Activated naive CD8-positive, alpha-beta T cell (primary cell): ENCODE data around the gene RAB3D.
"Not testable (repeated sequence)": the region's sequence is repeated elsewhere in the genome, so short reads cannot be mapped to it uniquely, and the experiment has no call there.

Experiments
- H3K27ac Mint-ChIP-seq: one replicate; pipeline ENCODE4 v1.8.0; 2021; ENCODE audit warnings: mixed read lengths
- H3K27me3 Mint-ChIP-seq: one replicate; pipeline ENCODE4 v1.8.0; 2021; ENCODE audit warnings: mixed read lengths
- H3K36me3 Mint-ChIP-seq: one replicate; pipeline ENCODE4 v1.8.0; 2021; ENCODE audit warnings: mixed read lengths
- H3K4me1 Mint-ChIP-seq: one replicate; pipeline ENCODE4 v1.8.0; 2021; ENCODE audit warnings: low read depth, mixed read lengths
- H3K4me3 Mint-ChIP-seq: one replicate; pipeline ENCODE4 v1.8.0; 2021; ENCODE audit warnings: mild to moderate bottlenecking, mixed read lengths
- H3K9me3 Mint-ChIP-seq: one replicate; pipeline ENCODE4 v1.8.0; 2021; ENCODE audit warnings: low read depth, mixed read lengths

The RAB3D gene

GRCh38 chr19:11332822-11333221 lies 6.6 kb downstream of the RAB3D start:
- no peaks in the 10 kb centered on the region for H3K36me3 Mint-ChIP-seq
- H3K27me3 Mint-ChIP-seq: no peaks in the 10 kb centered on the region
- no peak overlapping the region for H3K4me3 Mint-ChIP-seq
- H3K9me3 Mint-ChIP-seq: no peaks in the 10 kb centered on the region
- H3K27ac Mint-ChIP-seq: no peak overlapping the region
- H3K4me1 Mint-ChIP-seq: peaks cover 1% of the 10 kb centered on the region

GRCh38 chr19:11331502-11331901 lies 8.0 kb downstream of the RAB3D start:
- H3K27ac Mint-ChIP-seq: no peak overlapping the region
- H3K27me3 Mint-ChIP-seq: no peaks in the 10 kb centered on the region
- no peaks in the 10 kb centered on the region for H3K4me1 Mint-ChIP-seq
- no peak overlapping the region for H3K4me3 Mint-ChIP-seq
- no peaks in the 10 kb centered on the region for H3K9me3 Mint-ChIP-seq
- peaks cover 3% of the 10 kb centered on the region for H3K36me3 Mint-ChIP-seq

- no peaks in the 10 kb centered on the region for H3K27me3 Mint-ChIP-seq
- H3K4me3 Mint-ChIP-seq: no peak overlapping the region
- H3K4me1 Mint-ChIP-seq: no peaks in the 10 kb centered on the region
- peaks cover 3% of the 10 kb centered on the region for H3K36me3 Mint-ChIP-seq
- H3K9me3 Mint-ChIP-seq: no peaks in the 10 kb centered on the region
- H3K27ac Mint-ChIP-seq: no peak overlapping the region
Measured at GRCh38 chr19:11330127-11330526, 9.3 kb downstream of the RAB3D start.

GRCh38 chr19:11325544-11325943 lies 13.9 kb downstream of the RAB3D start:
- Mint-ChIP-seq H3K36me3 (peaks cover 3% of the 10 kb centered on the region), H3K9me3 (no peaks in the 10 kb centered on the region), H3K27me3 (peaks cover 7% of the 10 kb centered on the region), H3K27ac (no peak overlapping the region), H3K4me3 (no peak overlapping the region), H3K4me1 (peaks cover 12% of the 10 kb centered on the region)

- peaks cover 12% of the 10 kb centered on the region for H3K4me1 Mint-ChIP-seq
- H3K4me3 Mint-ChIP-seq: no peak overlapping the region
- peaks cover 7% of the 10 kb centered on the region for H3K27me3 Mint-ChIP-seq
- no peaks in the 10 kb centered on the region for H3K9me3 Mint-ChIP-seq
- no peak overlapping the region for H3K27ac Mint-ChIP-seq
- H3K36me3 Mint-ChIP-seq: peaks cover 3% of the 10 kb centered on the region
Measured at GRCh38 chr19:11324748-11325389, 14.6 kb downstream of the RAB3D start.

GRCh38 chr19:11324079-11324661 lies 15.3 kb downstream of the RAB3D start:
- peaks cover 7% of the 10 kb centered on the region for H3K27me3 Mint-ChIP-seq
- peaks cover 3% of the 10 kb centered on the region for H3K36me3 Mint-ChIP-seq
- H3K4me1 Mint-ChIP-seq: peaks cover 12% of the 10 kb centered on the region
- peak overlapping the region; percentile 72 for H3K27ac Mint-ChIP-seq
- H3K9me3 Mint-ChIP-seq: no peaks in the 10 kb centered on the region
- H3K4me3 Mint-ChIP-seq: peak overlapping the region; percentile 51

- Mint-ChIP-seq H3K9me3 (no peaks in the 10 kb centered on the region), H3K27me3 (peaks cover 7% of the 10 kb centered on the region), H3K27ac (peak overlapping the region; percentile 72), H3K36me3 (peaks cover 3% of the 10 kb centered on the region), H3K4me1 (peaks cover 12% of the 10 kb centered on the region), H3K4me3 (peak overlapping the region; percentile 51)
Measured at GRCh38 chr19:11323601-11324078, 15.8 kb downstream of the RAB3D start.

- Mint-ChIP-seq H3K9me3 (no peaks in the 10 kb centered on the region), H3K27me3 (peaks cover 7% of the 10 kb centered on the region), H3K36me3 (peaks cover 3% of the 10 kb centered on the region), H3K4me3 (no peak overlapping the region), H3K4me1 (peaks cover 12% of the 10 kb centered on the region), H3K27ac (no peak overlapping the region)
Measured at GRCh38 chr19:11322269-11323024, 17.0 kb downstream of the RAB3D start.

GRCh38 chr19:11321191-11322126 lies 18.0 kb downstream of the RAB3D start:
- Mint-ChIP-seq H3K27ac (no peak overlapping the region), H3K27me3 (peaks cover 9% of the 10 kb centered on the region), H3K4me1 (peaks cover 12% of the 10 kb centered on the region), H3K36me3 (no peaks in the 10 kb centered on the region), H3K4me3 (no peak overlapping the region), H3K9me3 (no peaks in the 10 kb centered on the region)

GRCh38 chr19:11320278-11320995 lies 19.0 kb downstream of the RAB3D start:
- not testable (repeated sequence) for H3K9me3 Mint-ChIP-seq

GRCh38 chr19:11306337-11306736 lies 33.1 kb downstream of the RAB3D start:
- Mint-ChIP-seq H3K27ac (no peak overlapping the region), H3K27me3 (no peaks in the 10 kb centered on the region), H3K4me1 (no peaks in the 10 kb centered on the region), H3K4me3 (no peak overlapping the region), H3K36me3 (no peaks in the 10 kb centered on the region), H3K9me3 (no peaks in the 10 kb centered on the region)

More at GRCh38 chr19:11320278-11320995, 19.0 kb downstream of the RAB3D start:
- H3K27me3 Mint-ChIP-seq, H3K27ac Mint-ChIP-seq, H3K4me3 Mint-ChIP-seq, H3K36me3 Mint-ChIP-seq: not testable (repeated sequence)
- H3K4me1 Mint-ChIP-seq: peaks cover 12% of the 10 kb centered on the region

GRCh38 chr19:11304936-11305335 lies 34.5 kb downstream of the RAB3D start:
- H3K27me3 Mint-ChIP-seq: peaks cover 4% of the 10 kb centered on the region
- no peak overlapping the region for H3K4me3 Mint-ChIP-seq
- H3K36me3 Mint-ChIP-seq: no peaks in the 10 kb centered on the region
- H3K4me1 Mint-ChIP-seq: no peaks in the 10 kb centered on the region
- H3K27ac Mint-ChIP-seq: no peak overlapping the region
- H3K9me3 Mint-ChIP-seq: no peaks in the 10 kb centered on the region

GRCh38 chr19:11300811-11301120 lies 38.7 kb downstream of the RAB3D start:
- peaks cover 7% of the 10 kb centered on the region for H3K27me3 Mint-ChIP-seq
- H3K27ac Mint-ChIP-seq: no peak overlapping the region
- H3K4me3 Mint-ChIP-seq: no peak overlapping the region
- no peaks in the 10 kb centered on the region for H3K4me1 Mint-ChIP-seq
- no peaks in the 10 kb centered on the region for H3K9me3 Mint-ChIP-seq
- no peaks in the 10 kb centered on the region for H3K36me3 Mint-ChIP-seq
